Neuron (in vitro differentiated cells): ENCODE measurements around the gene CACNA1H.

ENCODE experiments used
- H2AFZ ChIP-seq: one replicate; pipeline ENCODE4 v1.6.1; 2013; ENCODE audit warnings: low read depth, mild to moderate bottlenecking, inconsistent platforms, low read length, moderate library complexity
- H3K27me3 ChIP-seq: one replicate; pipeline ENCODE4 v1.6.1; 2013; ENCODE audit warnings: low read length; ENCODE audit not compliant: insufficient read depth
- H3K36me3 ChIP-seq: one replicate; pipeline ENCODE4 v1.6.1; 2013; ENCODE audit warnings: low read length; ENCODE audit not compliant: insufficient read depth
- H3K4me1 ChIP-seq: one replicate; pipeline ENCODE4 v1.6.1; 2013; ENCODE audit warnings: low read length; ENCODE audit not compliant: insufficient read depth
- H3K4me3 ChIP-seq: 2 replicates; pipeline ENCODE4 v1.5.1; 2013; ENCODE audit warnings: mild to moderate bottlenecking, low read length, moderate library complexity
- H3K9me3 ChIP-seq: one replicate; pipeline ENCODE4 v1.6.1; 2013; ENCODE audit warnings: low read length

CACNA1H gene

GRCh38 chr16:1152651-1153259, at the start of gene CACNA1H:
Gene CACNA1H, plus strand, starts transcription at chr16:1153106. Its CDS starts 632 bp downstream, at chr16:1153738.
- H3K27me3 ChIP-seq, result peaks cover 4% of the 10 kb centered on the region
- H3K36me3 ChIP-seq, result peaks cover 3% of the 10 kb centered on the region
- peaks cover 9% of the 10 kb centered on the region for H3K9me3 ChIP-seq
- H3K4me1 ChIP-seq, result peaks cover 16% of the 10 kb centered on the region
- no peak within 1 kb of the TSS for H2AFZ ChIP-seq
- H3K4me3 ChIP-seq, result peak within 1 kb of the TSS; percentile 50

- H3K27me3 ChIP-seq, result peaks cover 38% of the 10 kb centered on the region
- peaks cover 21% of the 10 kb centered on the region for H3K4me1 ChIP-seq
- H3K4me3 ChIP-seq, result no peak overlapping the region
- H3K9me3 ChIP-seq, result no peaks in the 10 kb centered on the region
- peak overlapping the region; percentile 47 for H2AFZ ChIP-seq
- H3K36me3 ChIP-seq, result no peaks in the 10 kb centered on the region
Measured at GRCh38 chr16:1103636-1103980, 49.3 kb upstream of the CACNA1H start.

DNA sequence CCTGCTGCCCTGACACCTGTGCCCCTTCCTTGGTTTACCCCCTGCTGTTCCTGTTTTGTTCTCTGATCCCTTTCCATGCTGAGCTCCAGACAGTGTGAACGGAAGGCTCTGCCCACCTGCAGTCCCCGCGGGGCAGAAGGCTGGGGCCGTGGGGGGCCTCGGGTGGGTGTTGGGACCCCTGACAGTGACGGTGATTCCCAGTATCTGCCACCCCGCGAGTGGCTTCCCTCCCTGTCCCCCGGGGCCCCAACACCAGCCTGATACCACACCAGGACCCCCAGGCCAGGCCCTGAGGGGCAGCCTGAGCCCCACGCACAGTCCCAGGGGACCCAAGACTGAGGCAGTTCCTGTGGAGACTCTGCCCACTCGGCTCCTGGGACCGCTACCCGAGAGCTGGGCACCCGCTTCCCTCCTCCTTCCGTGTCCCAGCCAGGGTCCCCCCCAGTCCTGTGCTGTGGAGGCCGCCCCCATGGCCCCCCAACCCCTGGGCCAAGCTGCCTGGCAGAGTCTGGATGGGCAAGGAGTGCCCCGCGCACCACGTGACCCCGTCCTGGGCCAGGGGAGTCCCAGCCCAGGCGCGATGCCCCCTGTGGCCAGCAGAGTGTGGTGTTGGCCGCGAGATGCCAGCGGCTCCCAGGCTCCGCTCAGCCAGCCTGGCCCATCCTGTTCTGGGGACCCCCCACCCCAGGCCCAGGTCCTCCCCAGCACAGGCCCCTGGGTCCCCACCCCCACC, 46.9 kb upstream of the CACNA1H start:
- H3K36me3 ChIP-seq, result no peaks in the 10 kb centered on the region
- H2AFZ ChIP-seq, result no peak overlapping the region
- peaks cover 53% of the 10 kb centered on the region for H3K27me3 ChIP-seq
- H3K4me3 ChIP-seq, result no peak overlapping the region
- no peaks in the 10 kb centered on the region for H3K9me3 ChIP-seq
- H3K4me1 ChIP-seq, result peaks cover 10% of the 10 kb centered on the region

- Histone ChIP-seq H3K4me1 (peaks cover 10% of the 10 kb centered on the region), H3K36me3 (no peaks in the 10 kb centered on the region), H3K4me3 (no peak overlapping the region), H3K27me3 (peaks cover 53% of the 10 kb centered on the region), H3K9me3 (no peaks in the 10 kb centered on the region), H2AFZ (no peak overlapping the region)
Measured at GRCh38 chr16:1106659-1107058, 46.2 kb upstream of the CACNA1H start.

DNA sequence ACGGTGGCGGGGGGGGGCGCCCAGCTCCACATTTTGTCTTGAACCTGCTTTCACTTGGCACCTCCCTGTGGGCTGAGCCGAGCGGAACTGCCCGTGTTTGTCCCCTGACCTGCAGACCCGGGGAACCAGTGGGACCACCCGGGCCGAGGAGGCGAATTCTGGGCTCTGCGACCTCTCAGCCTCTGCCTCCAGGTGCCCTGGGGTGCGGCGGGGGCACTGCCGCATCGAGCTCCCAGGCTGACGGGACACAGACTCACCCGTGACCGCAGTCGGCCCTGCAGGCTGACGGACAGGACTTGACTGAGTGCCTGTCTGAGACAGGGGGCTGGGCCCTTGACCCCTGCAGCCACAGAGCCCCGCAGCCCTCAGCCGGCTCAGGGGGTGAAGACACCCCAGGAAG, 45.8 kb upstream of the CACNA1H start:
- peaks cover 53% of the 10 kb centered on the region for H3K27me3 ChIP-seq
- no peaks in the 10 kb centered on the region for H3K36me3 ChIP-seq
- H2AFZ ChIP-seq, result no peak overlapping the region
- H3K4me1 ChIP-seq, result peaks cover 11% of the 10 kb centered on the region
- H3K9me3 ChIP-seq, result no peaks in the 10 kb centered on the region
- H3K4me3 ChIP-seq, result no peak overlapping the region

- peaks cover 55% of the 10 kb centered on the region for H3K27me3 ChIP-seq
- no peaks in the 10 kb centered on the region for H3K36me3 ChIP-seq
- H2AFZ ChIP-seq, result no peak overlapping the region
- H3K4me3 ChIP-seq, result no peak overlapping the region
- peaks cover 14% of the 10 kb centered on the region for H3K4me1 ChIP-seq
- H3K9me3 ChIP-seq, result no peaks in the 10 kb centered on the region
Measured at GRCh38 chr16:1107731-1108130, 45.2 kb upstream of the CACNA1H start.

- no peaks in the 10 kb centered on the region for H3K9me3 ChIP-seq
- H3K27me3 ChIP-seq, result peaks cover 53% of the 10 kb centered on the region
- no peak overlapping the region for H3K4me3 ChIP-seq
- H3K36me3 ChIP-seq, result no peaks in the 10 kb centered on the region
- H2AFZ ChIP-seq, result no peak overlapping the region
- H3K4me1 ChIP-seq, result peaks cover 7% of the 10 kb centered on the region
Measured at GRCh38 chr16:1108299-1109252, 44.3 kb upstream of the CACNA1H start.

DNA sequence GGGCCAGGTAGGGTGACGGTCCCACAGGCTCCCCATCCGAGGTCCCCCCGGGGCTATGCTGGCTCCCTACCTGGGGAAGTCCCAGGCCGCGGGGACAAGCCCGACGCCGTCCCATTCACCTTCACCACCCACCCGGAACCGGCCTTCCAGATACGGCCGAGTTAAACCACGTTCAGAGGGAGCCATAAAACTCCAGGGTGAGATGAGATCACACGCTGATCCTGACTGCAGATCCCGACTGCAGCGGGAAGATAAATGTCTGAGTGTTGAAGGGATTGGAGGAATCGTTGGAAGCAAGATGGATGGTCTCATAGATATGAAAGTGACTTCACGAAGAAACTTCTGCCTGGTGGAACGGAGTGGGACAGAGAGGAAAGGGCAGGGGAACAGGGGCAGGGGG, 43.3 kb upstream of the CACNA1H start:
- Histone ChIP-seq H3K27me3 (peaks cover 42% of the 10 kb centered on the region), H2AFZ (no peak overlapping the region), H3K36me3 (no peaks in the 10 kb centered on the region)

DNA sequence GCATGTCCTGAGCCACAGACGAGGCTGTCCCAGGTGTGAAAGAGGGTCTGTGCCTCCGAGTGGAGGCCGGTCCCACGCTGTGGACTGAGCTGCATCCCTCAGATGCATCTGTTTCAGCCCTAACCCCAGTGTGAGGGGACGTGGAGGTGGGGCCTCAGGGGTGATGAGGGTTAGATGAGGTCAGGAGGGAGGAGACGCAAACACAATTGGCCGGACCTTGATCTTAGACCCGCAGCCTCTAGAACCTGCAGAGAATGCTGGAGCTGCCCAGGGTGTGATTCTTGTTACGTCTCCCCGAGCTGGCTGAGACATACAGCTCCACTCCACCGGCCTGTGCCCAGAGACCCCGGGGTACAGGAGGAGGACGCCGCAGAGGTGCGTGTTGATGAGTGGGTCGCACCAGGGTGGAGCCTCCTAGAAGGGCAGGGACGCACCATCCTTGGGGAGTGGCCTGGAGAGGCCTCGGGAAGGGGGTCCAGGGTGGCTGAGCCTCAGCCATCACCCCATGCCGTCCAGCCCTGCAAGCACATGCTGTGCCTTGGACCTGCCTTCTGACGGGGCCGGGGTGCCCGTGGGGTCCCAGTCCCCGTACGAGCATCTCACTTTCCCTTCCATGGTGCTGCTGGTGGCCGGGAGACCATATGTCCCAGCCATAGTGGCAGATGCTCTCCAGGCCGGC, 40.3 kb upstream of the CACNA1H start:
- Histone ChIP-seq H3K9me3 (no peaks in the 10 kb centered on the region), H3K4me3 (no peak overlapping the region), H3K27me3 (peaks cover 33% of the 10 kb centered on the region), H3K4me1 (peaks cover 8% of the 10 kb centered on the region), H2AFZ (no peak overlapping the region), H3K36me3 (no peaks in the 10 kb centered on the region)

More for the DNA sequence above, 43.3 kb upstream of the CACNA1H start:
- Histone ChIP-seq H3K4me1 (peaks cover 6% of the 10 kb centered on the region), H3K9me3 (no peaks in the 10 kb centered on the region), H3K4me3 (no peak overlapping the region)

GRCh38 chr16:1113489-1113888, 39.4 kb upstream of the CACNA1H start:
- no peak overlapping the region for H2AFZ ChIP-seq
- H3K4me3 ChIP-seq, result no peak overlapping the region
- H3K4me1 ChIP-seq, result peaks cover 8% of the 10 kb centered on the region
- peaks cover 25% of the 10 kb centered on the region for H3K27me3 ChIP-seq
- no peaks in the 10 kb centered on the region for H3K36me3 ChIP-seq
- H3K9me3 ChIP-seq, result no peaks in the 10 kb centered on the region

- Histone ChIP-seq H3K27me3 (peaks cover 26% of the 10 kb centered on the region), H3K4me1 (peaks cover 8% of the 10 kb centered on the region), H3K9me3 (no peaks in the 10 kb centered on the region), H3K36me3 (no peaks in the 10 kb centered on the region), H3K4me3 (no peak overlapping the region), H2AFZ (no peak overlapping the region)
Measured at GRCh38 chr16:1113889-1114526, 38.9 kb upstream of the CACNA1H start.

DNA sequence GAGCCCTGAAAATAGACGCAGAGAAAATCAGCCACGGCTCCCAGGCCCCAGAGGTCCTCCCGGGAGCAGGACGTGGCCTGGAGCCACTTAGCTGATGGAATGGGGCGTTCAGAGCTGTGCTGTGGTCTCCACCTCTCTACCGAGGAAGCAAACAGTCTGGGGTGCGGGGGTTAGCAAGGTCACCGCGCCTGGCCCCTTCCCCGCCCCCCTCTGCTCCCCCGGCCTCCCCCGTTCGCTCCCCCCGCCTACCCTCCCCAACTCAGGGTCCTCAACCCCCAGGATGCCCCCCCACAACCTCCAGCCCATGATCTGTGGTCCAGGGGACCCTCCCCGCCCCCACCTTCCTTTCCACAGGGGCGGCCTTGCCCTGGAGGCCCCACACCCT, 36.2 kb upstream of the CACNA1H start:
- no peaks in the 10 kb centered on the region for H3K36me3 ChIP-seq
- H3K9me3 ChIP-seq, result no peaks in the 10 kb centered on the region
- H3K4me1 ChIP-seq, result peaks cover 24% of the 10 kb centered on the region
- no peak overlapping the region for H2AFZ ChIP-seq
- H3K4me3 ChIP-seq, result no peak overlapping the region
- peaks cover 12% of the 10 kb centered on the region for H3K27me3 ChIP-seq
